Adrenal gland (tissue), 5 donors: Measurements from ENCODE around the gene LZTR1.

Experiments
- POLR2A ChIP-seq, 2 donors: fragments of 450-650 bp; IDR thresholded peaks; one replicate each; pipeline ENCODE4 v1.6.1; 2017; ENCODE audit warnings: antibody characterized with exemption in 2 of 2, mild to moderate bottlenecking in 2 of 2, moderate library complexity in 1 of 2
- TF ChIP-seq, protein P1 (sequence below), 6 experiments: fragments of 450-650 bp in 4 of 6; fragments of 200-600 bp in 2 of 6; sonication (generic) in 1 of 6; IDR thresholded peaks; 1 replicate in 5 of 6; 2 replicates in 1 of 6; pipeline versions ENCODE4 v1.5.1 to v1.8.0; 2016 to 2021; ENCODE audit warnings: antibody characterized with exemption in 6 of 6, mild to moderate bottlenecking in 2 of 6, moderate library complexity in 1 of 6
- donor health status: DM: no; HTN: no; CAD: no.

DNA sequence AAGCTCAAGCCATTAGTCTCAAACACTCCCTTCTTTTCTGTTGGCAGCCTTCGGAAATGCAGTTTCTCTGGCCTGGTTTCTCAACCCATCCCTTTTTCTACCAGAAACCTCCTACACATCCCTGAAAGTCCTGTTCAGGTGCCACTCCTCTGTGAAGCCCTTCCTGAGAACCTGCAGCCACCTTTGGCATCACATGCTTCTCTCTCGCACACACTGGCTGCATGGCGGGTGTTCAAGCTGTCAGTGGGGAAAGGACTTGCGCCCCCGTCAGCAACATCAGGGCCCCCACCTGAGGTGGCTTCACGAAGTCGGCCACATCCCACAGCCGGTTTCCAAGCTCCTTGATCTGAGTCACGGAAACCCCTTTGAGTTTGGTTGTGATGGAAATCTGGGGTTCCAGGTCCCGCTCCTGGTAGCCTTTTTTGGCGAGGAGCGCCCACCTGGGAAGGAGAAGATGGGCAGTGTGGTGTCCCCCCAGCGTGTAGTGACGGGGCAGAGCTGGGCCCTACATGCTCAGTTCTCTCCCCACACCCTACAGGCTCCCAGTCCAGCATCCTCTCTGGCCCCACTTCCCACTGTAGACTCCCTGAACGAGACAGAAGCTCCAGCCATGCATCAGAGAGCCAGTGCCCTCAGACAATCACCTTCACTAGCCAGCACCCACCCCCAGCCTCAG, 61.9 kb downstream of the LZTR1 start:
- TF ChIP-seq, protein P1, sequence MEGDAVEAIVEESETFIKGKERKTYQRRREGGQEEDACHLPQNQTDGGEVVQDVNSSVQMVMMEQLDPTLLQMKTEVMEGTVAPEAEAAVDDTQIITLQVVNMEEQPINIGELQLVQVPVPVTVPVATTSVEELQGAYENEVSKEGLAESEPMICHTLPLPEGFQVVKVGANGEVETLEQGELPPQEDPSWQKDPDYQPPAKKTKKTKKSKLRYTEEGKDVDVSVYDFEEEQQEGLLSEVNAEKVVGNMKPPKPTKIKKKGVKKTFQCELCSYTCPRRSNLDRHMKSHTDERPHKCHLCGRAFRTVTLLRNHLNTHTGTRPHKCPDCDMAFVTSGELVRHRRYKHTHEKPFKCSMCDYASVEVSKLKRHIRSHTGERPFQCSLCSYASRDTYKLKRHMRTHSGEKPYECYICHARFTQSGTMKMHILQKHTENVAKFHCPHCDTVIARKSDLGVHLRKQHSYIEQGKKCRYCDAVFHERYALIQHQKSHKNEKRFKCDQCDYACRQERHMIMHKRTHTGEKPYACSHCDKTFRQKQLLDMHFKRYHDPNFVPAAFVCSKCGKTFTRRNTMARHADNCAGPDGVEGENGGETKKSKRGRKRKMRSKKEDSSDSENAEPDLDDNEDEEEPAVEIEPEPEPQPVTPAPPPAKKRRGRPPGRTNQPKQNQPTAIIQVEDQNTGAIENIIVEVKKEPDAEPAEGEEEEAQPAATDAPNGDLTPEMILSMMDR (IDR thresholded peaks at IDR 0.05) = no peak
- TF ChIP-seq POLR2A (IDR thresholded peaks at IDR 0.05) = no peak
